ENCODE results near the gene UPK2. TPM values are rescaled to one million over a fixed set of nuclear protein-coding genes. Genes with fewer than 3 reads are reported as not detected.
A peak's percentile ranks its signal among the peaks of the same experiment; 100 is the strongest.

Gene UPK2
- polyA plus RNA-seq, 3 donors, result not detected

DNA sequence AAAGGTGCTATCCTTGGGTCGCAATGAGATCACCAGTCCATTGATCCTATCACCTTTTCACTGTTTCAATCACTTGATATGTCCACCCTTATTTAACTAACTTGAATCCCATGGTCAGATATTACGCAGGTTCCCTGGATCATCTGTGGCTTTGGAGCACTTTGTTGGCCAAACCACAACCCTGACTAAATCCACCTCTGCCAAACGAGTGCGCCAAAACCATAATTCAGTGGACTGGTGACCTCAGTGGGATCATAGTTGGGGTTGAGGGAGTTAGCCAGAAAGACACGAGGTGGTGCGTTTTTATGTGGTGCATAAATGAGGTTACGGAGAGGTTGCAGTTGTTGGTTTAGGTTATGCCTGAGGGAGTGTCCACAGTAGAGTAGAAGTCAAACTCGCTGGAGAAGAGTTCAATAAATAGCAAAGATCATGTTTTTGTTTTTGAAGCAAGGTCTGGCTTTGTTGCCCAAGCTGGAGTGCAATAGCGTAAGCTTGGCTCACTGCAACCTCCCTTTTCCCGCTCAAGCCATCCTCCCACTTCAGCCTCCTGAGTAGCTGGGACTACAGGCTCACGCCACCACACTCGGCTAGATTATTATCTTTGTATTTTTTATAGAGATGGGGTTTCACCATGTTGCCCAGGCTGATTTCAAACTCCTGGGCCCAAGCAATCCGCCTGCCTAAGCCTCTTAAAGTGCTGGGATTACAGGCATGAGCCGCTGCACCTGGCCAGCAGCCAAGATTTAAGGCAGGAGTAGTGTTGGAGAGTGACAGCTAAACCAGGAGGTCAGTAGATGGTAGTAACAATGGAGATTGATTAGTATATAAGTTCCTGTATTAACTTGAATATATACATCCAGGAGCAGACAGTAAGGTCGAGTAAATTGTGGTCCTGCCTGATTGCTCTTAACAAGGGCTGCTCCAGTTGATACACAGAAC is 19.9 kb downstream of the UPK2 start:
- Mint-ChIP-seq H3K36me3 (no peaks in the 10 kb centered on the region), H3K27me3 (ENCODE audit: low read depth in 3 of 3) (peaks cover 17 to 29% (median 17%) of the 10 kb centered on the region in 3 donors), H3K4me3 (no peak overlapping the region), H3K9me3 (peaks cover 0 to 13% (median 0%) of the 10 kb centered on the region in 7 donors), H3K27ac (no peak overlapping the region), H3K4me1 (peaks cover 16% of the 10 kb centered on the region)
- 97% methylated on average over 9 of the region's 15 CpGs for WGBS (ENCODE audit: insufficient coverage)
- Histone ChIP-seq H3K4me2 (replicated peaks; ENCODE audit: extremely low read depth, low read length, poor library complexity, severe bottlenecking) (no peak overlapping the region), H3K27me3 (ENCODE audit: control insufficient read depth in 2 of 2, insufficient read depth in 2 of 2, low read length in 2 of 2) (no peaks in the 10 kb centered on the region), H3K79me2 (ENCODE audit: insufficient read depth, low read length) (no peaks in the 10 kb centered on the region), H3K4me3 (replicated peaks in 1 of 3; ENCODE audit: low read depth in 2 of 3, low read length in 3 of 3) (no peak overlapping the region), H3K27ac (ENCODE audit: low read depth in 1 of 2, low read length in 2 of 2) (no peak overlapping the region), H3K9ac (ENCODE audit: insufficient read depth, low read length, poor library complexity, severe bottlenecking) (no peak overlapping the region), H2AFZ (ENCODE audit: insufficient read depth, low read depth, low read length, poor library complexity, severe bottlenecking) (no peak overlapping the region), H3K9me3 (replicated peaks in 1 of 2; ENCODE audit: control insufficient read depth in 1 of 2, insufficient read depth in 1 of 2, low read length in 2 of 2) (peaks cover 0 to 3% of the 10 kb centered on the region in 2 donors), H4K20me1 (ENCODE audit: insufficient read depth, low read length) (no peaks in the 10 kb centered on the region), H3K4me1 (ENCODE audit: control insufficient read depth in 1 of 2, insufficient read depth in 2 of 2, low read length in 2 of 2) (peaks cover 16 to 19% of the 10 kb centered on the region in 2 donors), H3K36me3 (replicated peaks in 1 of 2; ENCODE audit: control insufficient read depth in 1 of 2, insufficient read depth in 2 of 2, low read length in 2 of 2) (no peaks in the 10 kb centered on the region)
- intact Hi-C loops (cut with micrococcal nuclease), result no loop called here
- DNase-seq, result no peak
- TF ChIP-seq, protein P1, sequence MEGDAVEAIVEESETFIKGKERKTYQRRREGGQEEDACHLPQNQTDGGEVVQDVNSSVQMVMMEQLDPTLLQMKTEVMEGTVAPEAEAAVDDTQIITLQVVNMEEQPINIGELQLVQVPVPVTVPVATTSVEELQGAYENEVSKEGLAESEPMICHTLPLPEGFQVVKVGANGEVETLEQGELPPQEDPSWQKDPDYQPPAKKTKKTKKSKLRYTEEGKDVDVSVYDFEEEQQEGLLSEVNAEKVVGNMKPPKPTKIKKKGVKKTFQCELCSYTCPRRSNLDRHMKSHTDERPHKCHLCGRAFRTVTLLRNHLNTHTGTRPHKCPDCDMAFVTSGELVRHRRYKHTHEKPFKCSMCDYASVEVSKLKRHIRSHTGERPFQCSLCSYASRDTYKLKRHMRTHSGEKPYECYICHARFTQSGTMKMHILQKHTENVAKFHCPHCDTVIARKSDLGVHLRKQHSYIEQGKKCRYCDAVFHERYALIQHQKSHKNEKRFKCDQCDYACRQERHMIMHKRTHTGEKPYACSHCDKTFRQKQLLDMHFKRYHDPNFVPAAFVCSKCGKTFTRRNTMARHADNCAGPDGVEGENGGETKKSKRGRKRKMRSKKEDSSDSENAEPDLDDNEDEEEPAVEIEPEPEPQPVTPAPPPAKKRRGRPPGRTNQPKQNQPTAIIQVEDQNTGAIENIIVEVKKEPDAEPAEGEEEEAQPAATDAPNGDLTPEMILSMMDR (IDR thresholded peaks at IDR 0.05), result no peak

DNA sequence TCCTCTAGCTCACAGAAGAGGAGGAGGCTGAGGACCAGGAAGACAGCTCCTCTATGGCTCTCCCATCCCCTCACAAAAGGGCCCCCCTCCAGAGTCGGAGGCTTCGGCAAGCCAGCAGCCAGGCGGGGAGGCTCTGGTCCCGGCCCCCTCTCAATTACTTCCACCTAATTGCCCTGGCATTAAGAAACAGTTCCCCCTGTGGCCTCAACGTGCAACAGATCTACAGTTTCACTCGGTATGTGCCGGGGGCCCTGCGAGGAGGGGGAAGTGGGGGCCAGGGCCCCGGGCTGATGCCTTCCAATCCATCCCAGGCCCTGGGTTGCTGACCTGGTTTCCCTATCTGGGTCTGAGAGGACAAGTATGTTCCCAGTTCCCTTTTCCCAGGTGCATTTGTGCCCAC is 23.3 kb downstream of the UPK2 start:
- Histone ChIP-seq H2AFZ (ENCODE audit: insufficient read depth, low read depth, low read length, poor library complexity, severe bottlenecking) (peak overlapping the region; percentile 52), H3K27ac (ENCODE audit: low read depth in 1 of 2, low read length in 2 of 2) (no peak overlapping the region), H3K4me2 (replicated peaks; ENCODE audit: extremely low read depth, low read length, poor library complexity, severe bottlenecking) (no peak overlapping the region), H3K9me3 (replicated peaks in 1 of 2; ENCODE audit: control insufficient read depth in 1 of 2, insufficient read depth in 1 of 2, low read length in 2 of 2) (no peaks in the 10 kb centered on the region), H3K4me3 (replicated peaks in 1 of 3; ENCODE audit: low read depth in 2 of 3, low read length in 3 of 3) (no peak overlapping the region), H3K9ac (ENCODE audit: insufficient read depth, low read length, poor library complexity, severe bottlenecking) (no peak overlapping the region), H3K36me3 (replicated peaks in 1 of 2; ENCODE audit: control insufficient read depth in 1 of 2, insufficient read depth in 2 of 2, low read length in 2 of 2) (no peaks in the 10 kb centered on the region), H3K27me3 (ENCODE audit: control insufficient read depth in 2 of 2, insufficient read depth in 2 of 2, low read length in 2 of 2) (no peaks in the 10 kb centered on the region), H3K4me1 (ENCODE audit: control insufficient read depth in 1 of 2, insufficient read depth in 2 of 2, low read length in 2 of 2) (peaks cover 16 to 19% of the 10 kb centered on the region in 2 donors), H4K20me1 (ENCODE audit: insufficient read depth, low read length) (no peaks in the 10 kb centered on the region), H3K79me2 (ENCODE audit: insufficient read depth, low read length) (no peaks in the 10 kb centered on the region)
- peaks cover 17% of the 10 kb centered on the region for H3K4me1 Mint-ChIP-seq
- peaks cover 8 to 12% (median 10%) of the 10 kb centered on the region in 3 donors for H3K27me3 Mint-ChIP-seq (ENCODE audit: low read depth in 3 of 3)
- TF ChIP-seq, protein P1 (IDR thresholded peaks at IDR 0.05), result no peak
- H3K9me3 Mint-ChIP-seq, result no peaks in the 10 kb centered on the region
- H3K36me3 Mint-ChIP-seq, result no peaks in the 10 kb centered on the region
- intact Hi-C loops (cut with micrococcal nuclease), result no loop called here
- H3K4me3 Mint-ChIP-seq, result no peak overlapping the region
- H3K27ac Mint-ChIP-seq, result peak overlapping the region in 2 of 7 donors; percentile 6 to 10
- WGBS (ENCODE audit: insufficient coverage), result 0% methylated on average over 7 of the region's 9 CpGs
- DNase-seq, result no peak

Measured in CD14-positive monocyte (primary cell).